ENCODE measurements around the gene GORAB.

GORAB gene

DNA sequence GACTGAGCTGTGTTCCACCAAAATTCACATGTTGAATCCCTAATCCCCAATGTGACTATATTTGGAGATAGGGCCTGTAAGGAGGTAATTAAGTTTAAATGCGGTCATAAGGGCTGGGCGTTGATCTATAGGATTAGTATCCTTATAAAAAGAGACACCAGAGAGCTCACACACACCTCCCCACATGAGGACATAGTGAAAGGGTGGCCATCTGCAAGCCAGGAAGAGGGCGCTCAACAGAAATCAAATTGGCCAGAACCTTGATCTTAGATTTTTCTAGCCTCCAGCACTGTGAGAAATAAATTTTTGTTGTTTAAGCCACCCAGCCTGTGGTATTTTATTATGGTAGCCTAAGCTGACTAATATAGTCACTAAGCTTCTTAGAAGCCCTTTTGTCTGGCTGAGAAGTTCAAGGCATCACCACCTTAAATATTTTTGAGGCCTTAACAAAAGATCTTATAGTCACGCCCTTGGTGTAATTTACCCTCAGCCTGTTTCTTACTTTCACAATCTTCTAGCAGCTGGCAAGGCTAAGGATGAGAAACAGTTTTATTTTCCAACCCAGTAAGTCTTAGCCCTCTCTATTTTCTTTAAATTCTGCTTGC lies 28.8 kb downstream of the GORAB start:
- TF ChIP-seq, protein P1, sequence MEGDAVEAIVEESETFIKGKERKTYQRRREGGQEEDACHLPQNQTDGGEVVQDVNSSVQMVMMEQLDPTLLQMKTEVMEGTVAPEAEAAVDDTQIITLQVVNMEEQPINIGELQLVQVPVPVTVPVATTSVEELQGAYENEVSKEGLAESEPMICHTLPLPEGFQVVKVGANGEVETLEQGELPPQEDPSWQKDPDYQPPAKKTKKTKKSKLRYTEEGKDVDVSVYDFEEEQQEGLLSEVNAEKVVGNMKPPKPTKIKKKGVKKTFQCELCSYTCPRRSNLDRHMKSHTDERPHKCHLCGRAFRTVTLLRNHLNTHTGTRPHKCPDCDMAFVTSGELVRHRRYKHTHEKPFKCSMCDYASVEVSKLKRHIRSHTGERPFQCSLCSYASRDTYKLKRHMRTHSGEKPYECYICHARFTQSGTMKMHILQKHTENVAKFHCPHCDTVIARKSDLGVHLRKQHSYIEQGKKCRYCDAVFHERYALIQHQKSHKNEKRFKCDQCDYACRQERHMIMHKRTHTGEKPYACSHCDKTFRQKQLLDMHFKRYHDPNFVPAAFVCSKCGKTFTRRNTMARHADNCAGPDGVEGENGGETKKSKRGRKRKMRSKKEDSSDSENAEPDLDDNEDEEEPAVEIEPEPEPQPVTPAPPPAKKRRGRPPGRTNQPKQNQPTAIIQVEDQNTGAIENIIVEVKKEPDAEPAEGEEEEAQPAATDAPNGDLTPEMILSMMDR (IDR thresholded peaks at IDR 0.05; ENCODE audit: low read depth, low read length, missing control alignments), result no peak
- no peak for DNase-seq (ENCODE audit: low read depth)
- in situ Hi-C loops (cut with HindIII; ENCODE audit: low sequenced_read_pairs), result no loop called here
- H3K4me3 ChIP-seq (ENCODE audit: low read depth, low read length), result no peak overlapping the region

DNA sequence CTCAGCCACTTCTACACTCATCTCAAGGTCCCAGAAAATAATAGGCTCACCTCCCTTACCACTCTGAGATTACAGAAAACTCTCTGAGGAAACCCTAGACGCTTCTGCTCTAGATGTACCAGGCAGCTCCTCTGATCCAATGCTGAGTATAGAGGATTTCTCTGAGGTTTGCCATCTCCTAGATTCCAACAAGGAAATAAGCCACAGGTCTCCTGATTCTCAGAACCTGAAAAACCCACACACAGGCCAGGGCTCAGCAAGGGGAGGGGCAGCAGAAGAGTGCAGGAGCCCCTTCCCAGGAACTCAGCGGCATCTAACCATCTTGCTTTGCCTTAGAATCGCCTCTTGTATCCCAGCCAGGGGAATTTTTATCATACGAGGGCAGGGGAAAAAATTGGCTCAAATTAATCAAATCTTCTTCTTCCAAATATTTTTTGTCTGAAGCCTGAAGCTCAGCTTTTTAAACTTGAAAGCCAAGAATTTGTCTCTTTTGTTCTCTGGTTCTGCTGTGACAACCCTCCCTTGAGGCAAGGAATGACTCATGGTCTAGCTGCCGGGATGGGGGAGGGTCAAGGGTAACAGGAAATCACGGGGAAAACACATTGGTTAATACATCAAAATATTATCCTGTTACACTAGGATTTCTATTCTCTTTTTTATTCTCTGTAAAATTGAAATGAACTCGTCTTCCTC lies 30.8 kb downstream of the GORAB start:
- peak; percentile 85 for DNase-seq (ENCODE audit: low read depth)
- H3K4me3 ChIP-seq (ENCODE audit: low read depth, low read length), result peak overlapping the region; percentile 8
- TF ChIP-seq, protein P1 (IDR thresholded peaks at IDR 0.05; ENCODE audit: low read depth, low read length, missing control alignments), result no peak
- in situ Hi-C loops (cut with HindIII; ENCODE audit: low sequenced_read_pairs), result no loop called here

DNA sequence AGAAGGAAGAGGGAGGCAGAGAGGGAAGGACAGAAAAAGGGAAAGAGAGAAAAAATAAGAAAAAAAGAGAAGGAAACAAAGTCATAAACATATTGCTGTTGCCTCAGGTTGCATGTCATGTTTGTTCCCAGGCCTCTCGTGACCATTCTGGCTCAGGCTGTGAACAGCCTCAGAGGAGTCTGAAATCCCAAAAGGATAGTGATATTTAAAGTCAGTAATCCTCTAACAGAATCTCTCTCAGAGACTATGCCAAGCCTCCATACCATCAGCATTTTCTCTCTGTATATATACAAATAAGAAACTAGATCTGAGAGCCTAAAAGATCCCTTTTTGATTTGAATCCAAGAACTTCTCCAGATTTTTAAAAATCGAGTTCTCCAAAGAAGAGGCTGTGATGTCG lies 35.2 kb downstream of the GORAB start:
- no peak overlapping the region for H3K4me3 ChIP-seq (ENCODE audit: low read depth, low read length)
- TF ChIP-seq, protein P1 (IDR thresholded peaks at IDR 0.05; ENCODE audit: low read depth, low read length, missing control alignments), result no peak
- DNase-seq (ENCODE audit: low read depth), result no peak
- in situ Hi-C loops (cut with HindIII; ENCODE audit: low sequenced_read_pairs), result no loop called here

DNA sequence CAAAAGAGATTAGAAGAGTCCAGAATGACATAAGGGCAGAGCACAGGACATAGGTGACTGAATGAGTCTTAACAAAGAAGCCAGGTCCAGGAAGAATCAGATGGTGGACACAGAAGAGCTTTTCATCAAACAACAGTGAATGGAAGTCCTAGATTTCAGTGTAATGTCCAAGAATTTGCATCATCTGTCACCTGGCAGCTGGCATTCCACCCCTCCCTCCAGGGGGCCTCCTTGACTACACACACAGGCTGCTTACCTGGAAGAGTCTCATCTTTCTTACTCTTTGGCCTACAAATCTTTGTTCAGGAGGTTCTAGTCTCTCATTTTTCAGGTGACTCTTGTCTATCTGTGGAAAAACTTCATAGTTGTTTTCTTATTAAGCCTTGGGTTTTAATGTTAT lies 36.2 kb downstream of the GORAB start:
- TF ChIP-seq, protein P1 (IDR thresholded peaks at IDR 0.05; ENCODE audit: low read depth, low read length, missing control alignments), result no peak
- no peak overlapping the region for H3K4me3 ChIP-seq (ENCODE audit: low read depth, low read length)
- in situ Hi-C loops (cut with HindIII; ENCODE audit: low sequenced_read_pairs), result no loop called here
- DNase-seq (ENCODE audit: low read depth), result no peak

DNA sequence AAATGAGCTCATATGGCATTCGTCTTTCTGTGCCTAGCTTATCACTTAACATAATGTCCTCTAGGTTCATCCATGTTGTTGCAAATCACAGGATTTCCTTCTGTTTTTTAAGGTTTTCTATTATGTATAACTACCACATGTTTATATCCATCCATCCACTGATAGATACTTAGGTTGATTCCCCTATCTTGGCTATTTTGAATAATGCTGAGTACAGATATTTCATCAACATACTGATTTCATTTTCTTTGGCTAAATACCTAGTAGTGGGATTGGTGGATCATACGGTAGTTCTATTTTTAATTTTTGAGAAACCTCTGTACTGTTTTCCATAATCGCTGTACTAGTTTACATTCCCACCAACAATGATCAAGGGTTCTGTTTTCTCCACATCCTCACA lies 45.0 kb downstream of the GORAB start:
- DNase-seq (ENCODE audit: low read depth), result no peak
- no peak overlapping the region for H3K4me3 ChIP-seq (ENCODE audit: low read depth, low read length)
- in situ Hi-C loops (cut with HindIII; ENCODE audit: low sequenced_read_pairs), result no loop called here
- TF ChIP-seq, protein P1 (IDR thresholded peaks at IDR 0.05; ENCODE audit: low read depth, low read length, missing control alignments), result no peak

DNA sequence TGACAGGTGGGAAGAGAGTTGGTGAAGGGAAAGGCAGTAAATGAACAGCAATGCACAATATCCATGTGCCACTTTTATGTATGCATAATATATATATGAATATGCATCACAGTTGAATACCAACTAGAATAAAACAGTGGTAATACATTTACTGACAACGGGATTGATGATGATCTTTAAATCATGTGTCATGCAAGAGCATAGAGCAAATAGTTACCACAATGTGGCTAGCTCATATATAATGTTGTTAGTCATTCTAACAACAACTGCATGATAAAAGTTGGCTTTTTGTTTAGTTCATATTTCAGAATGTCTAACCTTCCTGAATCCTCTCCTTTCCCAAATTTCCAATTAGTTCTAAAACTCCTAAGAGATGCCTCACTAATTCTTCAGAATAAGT lies 46.4 kb downstream of the GORAB start:
- no peak for DNase-seq (ENCODE audit: low read depth)
- in situ Hi-C loops (cut with HindIII; ENCODE audit: low sequenced_read_pairs), result no loop called here
- no peak overlapping the region for H3K4me3 ChIP-seq (ENCODE audit: low read depth, low read length)
- TF ChIP-seq, protein P1 (IDR thresholded peaks at IDR 0.05; ENCODE audit: low read depth, low read length, missing control alignments), result no peak

All from astrocyte of the cerebellum (primary cell).